GM12891 (cell line): ENCODE results near the gene PTK7.
"Not testable (repeated sequence)": the region's sequence is repeated elsewhere in the genome, so short reads cannot be mapped to it uniquely, and the experiment has no call there.

Experiments
- PAX5 ChIP-seq: IDR thresholded peaks from 2 replicates; pipeline ENCODE4 v1.6.1; 2011; ENCODE audit warnings: low read length, moderate library complexity, mild to moderate bottlenecking; ENCODE audit not compliant: insufficient read depth, severe bottlenecking
- POLR2A ChIP-seq: IDR thresholded peaks from 2 replicates; pipeline ENCODE4 v1.6.1; 2011; ENCODE audit warnings: low read depth, low read length, control low read depth
- POLR2AphosphoS5 ChIP-seq: IDR thresholded peaks from 2 replicates; pipeline ENCODE4 v1.6.1; 2011; ENCODE audit warnings: low read depth, low read length, control low read depth
- POU2F2 ChIP-seq: IDR thresholded peaks from 2 replicates; pipeline ENCODE4 v1.6.1; 2011; ENCODE audit warnings: low read depth, mild to moderate bottlenecking, control low read depth, low read length, moderate library complexity
- SPI1 ChIP-seq: IDR thresholded peaks from 2 replicates; pipeline ENCODE4 v1.6.1; 2011; ENCODE audit warnings: low read depth, low read length, control low read depth
- TAF1 ChIP-seq: IDR thresholded peaks from 2 replicates; pipeline ENCODE4 v1.6.1; 2011; ENCODE audit warnings: low read depth, low read length, control low read depth

DNA sequence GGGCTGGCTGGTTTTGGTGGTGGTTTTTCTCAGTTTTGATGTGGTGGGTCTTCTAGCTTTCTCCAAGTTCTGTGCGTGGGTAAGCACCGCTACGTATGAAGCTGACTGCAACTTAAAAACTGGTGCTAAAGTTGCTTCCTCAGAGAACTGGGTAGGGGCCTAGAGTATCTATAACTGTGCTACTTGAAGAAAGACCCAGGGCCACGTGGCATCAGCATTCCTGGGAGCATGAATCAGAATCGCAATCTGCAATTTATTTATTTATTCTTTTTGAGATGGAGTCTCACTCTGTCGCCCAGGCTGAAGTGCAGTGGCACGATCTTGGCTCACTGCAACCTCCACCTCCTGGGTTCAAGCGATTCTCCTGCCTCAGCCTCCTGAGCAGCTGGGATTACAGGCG lies 5.8 kb downstream of the PTK7 start:
- not testable (repeated sequence) for TF ChIP-seq POLR2AphosphoS5, TAF1, POLR2A, SPI1, POU2F2, PAX5
